ENCODE results near the gene MUC2. TPM values are rescaled to one million over a fixed set of nuclear protein-coding genes. Genes with fewer than 3 reads are reported as not detected.

Gene MUC2
- total and polyA plus RNA-seq, 3 experiments from 2014 or later: not detected

DNA sequence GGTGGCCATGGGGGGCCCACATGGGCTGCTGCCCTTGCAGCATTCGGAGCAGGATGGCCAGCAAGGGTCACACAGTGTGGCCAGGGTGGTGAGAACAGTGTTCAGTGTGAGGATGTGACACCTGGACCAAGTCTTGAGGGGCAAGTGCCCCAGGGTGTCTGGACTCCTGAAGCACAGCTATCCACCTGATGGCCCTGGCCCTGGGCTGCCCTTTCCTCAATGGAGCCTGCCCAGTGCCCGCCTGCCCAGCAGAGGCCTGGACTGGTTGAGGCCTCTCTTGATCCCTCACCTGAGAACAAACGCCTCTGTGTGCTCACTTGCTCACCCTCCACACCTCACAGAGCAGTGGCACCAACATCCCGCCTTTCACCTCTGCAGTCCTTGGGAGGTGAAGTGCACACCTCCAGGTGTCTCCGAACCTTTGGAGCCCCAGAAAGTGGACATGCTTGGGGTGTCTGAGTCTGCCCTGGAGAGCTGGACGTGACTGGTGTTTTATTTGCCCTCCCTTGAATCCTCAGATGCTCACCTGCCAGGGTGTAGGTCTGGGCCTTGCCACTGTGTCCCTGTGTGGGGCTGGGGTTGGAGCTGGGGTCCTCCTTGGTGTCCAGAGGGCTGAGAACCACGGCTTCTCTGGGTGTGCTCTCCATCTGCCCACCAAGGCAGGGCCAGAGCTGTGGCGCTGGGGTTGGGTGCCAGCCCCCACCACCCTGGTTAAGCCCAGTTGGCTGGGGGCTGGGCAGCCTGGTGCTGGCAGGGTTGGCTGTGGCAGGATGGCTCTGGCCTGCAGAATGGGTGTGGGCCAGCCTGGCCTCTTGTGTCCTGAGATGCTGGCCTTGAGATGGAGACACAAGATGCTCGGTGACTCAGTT, 3.8 kb upstream of the MUC2 start:
- ChIA-PET POLR2A (no interaction called here), CTCF (no interaction called here)
- peak in 1 of 5 donors; percentile 41 for DNase-seq

DNA sequence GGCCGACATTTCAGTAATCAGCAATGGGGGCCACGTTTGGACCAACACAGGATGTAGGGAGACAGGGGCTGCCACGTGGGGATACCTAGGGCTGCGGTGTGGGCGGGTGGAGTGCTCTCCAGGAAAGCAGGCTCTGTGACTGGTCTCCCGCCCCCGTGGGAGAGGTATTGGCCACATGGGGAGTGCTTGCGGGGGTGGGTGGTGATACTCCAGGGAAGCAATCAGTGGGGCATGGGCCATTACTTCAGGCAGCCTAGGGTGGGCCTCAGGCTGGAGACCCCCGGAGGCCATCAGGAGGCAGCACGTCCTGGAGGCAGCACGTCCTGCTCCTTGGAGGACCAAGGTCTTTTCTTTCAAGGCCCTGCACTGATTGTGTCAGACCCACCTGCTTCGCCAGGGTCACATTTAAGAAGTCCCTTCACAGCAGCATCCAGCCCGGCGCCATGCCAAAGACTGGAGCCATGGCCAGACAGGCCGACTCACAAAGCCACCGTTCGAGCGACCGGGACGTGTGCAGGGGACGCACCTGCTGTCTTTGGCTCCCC, 3.0 kb upstream of the MUC2 start:
- Mint-ChIP-seq H3K27me3 (peaks cover 5 to 10% of the 10 kb centered on the region in 2 donors), H3K4me1 (no peaks in the 10 kb centered on the region), H3K36me3 (no peaks in the 10 kb centered on the region), H3K4me3 (no peak overlapping the region), H3K9me3 (no peaks in the 10 kb centered on the region), H3K27ac (no peak overlapping the region)
- H3K9me3 ChIP-seq (ENCODE audit: low read length): no peaks in the 10 kb centered on the region
- H3K4me1 ChIP-seq (ENCODE audit: insufficient read depth, low read length): no peaks in the 10 kb centered on the region
- POLR2A ChIA-PET: no interaction called here
- no peaks in the 10 kb centered on the region for H3K27me3 ChIP-seq (ENCODE audit: insufficient read depth, low read length, poor library complexity, severe bottlenecking)
- H3K27ac ChIP-seq (ENCODE audit: low read depth, low read length): no peak overlapping the region
- no peak overlapping the region for H3K4me3 ChIP-seq (ENCODE audit: low read length)
- CTCF ChIA-PET: no interaction called here
- no peaks in the 10 kb centered on the region for H3K36me3 ChIP-seq (ENCODE audit: insufficient read depth, low read length)
- peak in 1 of 5 donors; percentile 35 for DNase-seq

More for the DNA sequence above, 3.8 kb upstream of the MUC2 start:
- no peak overlapping the region for H3K27ac Mint-ChIP-seq
- H3K27me3 Mint-ChIP-seq: peaks cover 9 to 10% of the 10 kb centered on the region in 2 donors
- no peak overlapping the region for H3K4me3 ChIP-seq (ENCODE audit: low read length)
- no peaks in the 10 kb centered on the region for H3K4me1 ChIP-seq (ENCODE audit: insufficient read depth, low read length)
- H3K9me3 Mint-ChIP-seq: no peaks in the 10 kb centered on the region
- H3K27me3 ChIP-seq (ENCODE audit: insufficient read depth, low read length, poor library complexity, severe bottlenecking): no peaks in the 10 kb centered on the region
- no peaks in the 10 kb centered on the region for H3K36me3 ChIP-seq (ENCODE audit: insufficient read depth, low read length)
- H3K27ac ChIP-seq (ENCODE audit: low read depth, low read length): no peak overlapping the region
- H3K36me3 Mint-ChIP-seq: no peaks in the 10 kb centered on the region
- no peaks in the 10 kb centered on the region for H3K9me3 ChIP-seq (ENCODE audit: low read length)
- H3K4me3 Mint-ChIP-seq: peak overlapping the region in 1 of 7 donors; percentile 48
- H3K4me1 Mint-ChIP-seq: no peaks in the 10 kb centered on the region

DNA sequence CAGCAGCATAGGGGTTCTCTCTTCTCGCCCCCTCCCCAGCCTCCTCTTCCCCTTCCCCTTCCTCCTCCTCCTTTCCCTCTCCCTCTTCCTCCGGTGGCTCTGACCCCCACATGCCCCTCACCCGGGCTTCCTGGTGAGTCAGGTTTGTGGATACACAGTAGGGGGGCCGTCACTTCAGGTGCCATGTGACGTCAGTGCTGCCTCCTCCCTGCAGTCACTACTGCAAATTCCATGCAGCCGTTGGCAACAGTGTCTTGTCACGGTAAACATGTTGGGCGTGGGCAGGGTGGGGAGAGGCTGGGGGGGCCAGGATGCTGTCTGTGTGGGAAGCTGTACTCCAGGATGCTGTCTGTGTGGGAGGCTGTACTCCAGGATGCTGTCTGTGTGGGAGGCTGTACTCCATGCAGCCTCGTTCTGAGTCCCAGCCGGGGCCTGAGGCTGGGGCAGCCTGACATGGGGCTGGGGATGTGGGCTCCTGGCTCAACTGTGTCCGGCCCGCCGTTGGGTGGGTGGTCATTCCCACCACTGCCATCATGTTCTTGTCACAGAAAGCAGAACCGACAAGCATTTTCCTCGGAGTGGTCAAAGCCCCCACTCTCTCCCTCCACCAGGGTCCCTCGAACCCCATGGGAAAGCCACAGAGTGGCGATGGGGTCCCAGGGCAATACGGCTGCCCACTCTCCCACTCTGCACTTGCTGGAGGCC, 2.4 kb upstream of the MUC2 start:
- Histone ChIP-seq H3K27me3 (ENCODE audit: insufficient read depth, low read length, poor library complexity, severe bottlenecking) (no peaks in the 10 kb centered on the region), H3K27ac (ENCODE audit: low read depth, low read length) (no peak overlapping the region), H3K4me3 (ENCODE audit: low read length) (no peak overlapping the region), H3K9me3 (ENCODE audit: low read length) (no peaks in the 10 kb centered on the region), H3K4me1 (ENCODE audit: insufficient read depth, low read length) (no peaks in the 10 kb centered on the region), H3K36me3 (ENCODE audit: insufficient read depth, low read length) (no peaks in the 10 kb centered on the region)
- H3K27ac Mint-ChIP-seq: no peak overlapping the region
- peaks cover 5 to 10% of the 10 kb centered on the region in 2 donors for H3K27me3 Mint-ChIP-seq
- no peaks in the 10 kb centered on the region for H3K4me1 Mint-ChIP-seq
- POLR2A ChIA-PET: no interaction called here
- CTCF ChIA-PET: no interaction called here
- H3K36me3 Mint-ChIP-seq: no peaks in the 10 kb centered on the region
- peak overlapping the region in 1 of 7 donors; percentile 48 for H3K4me3 Mint-ChIP-seq
- DNase-seq: peak in 1 of 5 donors; percentile 29
- H3K9me3 Mint-ChIP-seq: no peaks in the 10 kb centered on the region

DNA sequence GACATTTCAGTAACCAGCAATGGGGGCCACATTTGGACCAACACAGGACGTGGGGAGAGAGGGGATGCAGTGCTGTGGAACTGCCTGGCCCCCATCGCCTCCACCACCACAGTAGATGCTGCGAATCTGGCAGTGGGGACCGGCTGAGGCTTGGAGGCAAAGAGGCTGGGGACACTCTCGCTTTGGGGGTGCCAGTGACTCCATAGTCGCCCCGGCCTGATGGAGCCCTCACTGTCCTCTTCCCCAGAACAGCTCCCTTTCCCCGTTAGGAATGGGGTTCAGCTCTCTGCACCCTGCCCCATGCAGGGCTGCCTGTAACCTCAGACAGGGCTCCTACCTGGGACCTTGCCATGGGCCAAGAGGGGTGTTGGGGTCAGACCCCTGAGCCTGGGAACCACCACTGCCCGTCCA, 1.8 kb upstream of the MUC2 start:
- CTCF ChIA-PET: no interaction called here
- H3K4me1 Mint-ChIP-seq: no peaks in the 10 kb centered on the region
- H3K4me3 ChIP-seq (ENCODE audit: low read length): no peak overlapping the region
- H3K36me3 ChIP-seq (ENCODE audit: insufficient read depth, low read length): no peaks in the 10 kb centered on the region
- DNase-seq: peak in 1 of 5 donors; percentile 34
- H3K27ac Mint-ChIP-seq: no peak overlapping the region
- no peaks in the 10 kb centered on the region for H3K4me1 ChIP-seq (ENCODE audit: insufficient read depth, low read length)
- H3K9me3 Mint-ChIP-seq: no peaks in the 10 kb centered on the region
- H3K36me3 Mint-ChIP-seq: no peaks in the 10 kb centered on the region
- no peaks in the 10 kb centered on the region for H3K27me3 ChIP-seq (ENCODE audit: insufficient read depth, low read length, poor library complexity, severe bottlenecking)
- H3K9me3 ChIP-seq (ENCODE audit: low read length): no peaks in the 10 kb centered on the region
- H3K27ac ChIP-seq (ENCODE audit: low read depth, low read length): no peak overlapping the region
- peaks cover 5 to 10% of the 10 kb centered on the region in 2 donors for H3K27me3 Mint-ChIP-seq
- POLR2A ChIA-PET: no interaction called here
- H3K4me3 Mint-ChIP-seq: no peak overlapping the region

DNA sequence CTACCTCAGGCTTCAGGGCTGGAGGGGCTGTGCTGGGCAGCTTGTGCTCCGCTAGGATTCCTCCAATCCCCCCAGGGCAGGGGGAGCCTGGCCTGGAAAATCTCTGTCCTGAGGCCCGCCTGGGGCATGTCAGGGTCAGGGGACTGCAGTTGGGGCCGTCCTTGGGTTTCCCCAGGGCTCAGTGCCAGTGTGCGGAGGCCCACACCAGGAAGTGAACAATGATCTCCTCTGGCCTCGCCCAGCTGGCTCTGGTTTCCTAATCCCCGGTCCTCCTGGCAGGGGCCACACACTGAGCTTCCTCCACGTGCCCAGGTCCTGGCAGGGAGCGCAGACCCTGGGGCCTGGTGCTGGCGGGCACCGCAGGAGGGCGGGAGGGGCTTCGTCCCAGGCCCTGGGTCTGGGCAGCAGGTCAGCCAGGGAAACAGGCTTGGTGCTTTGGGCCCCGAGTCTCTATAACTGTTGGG, 1.4 kb upstream of the MUC2 start:
- Histone ChIP-seq H3K27me3 (ENCODE audit: insufficient read depth, low read length, poor library complexity, severe bottlenecking) (no peaks in the 10 kb centered on the region), H3K4me3 (ENCODE audit: low read length) (no peak overlapping the region), H3K27ac (ENCODE audit: low read depth, low read length) (no peak overlapping the region), H3K4me1 (ENCODE audit: insufficient read depth, low read length) (no peaks in the 10 kb centered on the region), H3K9me3 (ENCODE audit: low read length) (no peaks in the 10 kb centered on the region), H3K36me3 (ENCODE audit: insufficient read depth, low read length) (no peaks in the 10 kb centered on the region)
- DNase-seq: peak in 1 of 5 donors; percentile 35
- no peak overlapping the region for H3K27ac Mint-ChIP-seq
- no peak overlapping the region for H3K4me3 Mint-ChIP-seq
- CTCF ChIA-PET: no interaction called here
- no peaks in the 10 kb centered on the region for H3K36me3 Mint-ChIP-seq
- H3K9me3 Mint-ChIP-seq: no peaks in the 10 kb centered on the region
- POLR2A ChIA-PET: no interaction called here
- no peaks in the 10 kb centered on the region for H3K4me1 Mint-ChIP-seq
- H3K27me3 Mint-ChIP-seq: peaks cover 5 to 10% of the 10 kb centered on the region in 2 donors

DNA sequence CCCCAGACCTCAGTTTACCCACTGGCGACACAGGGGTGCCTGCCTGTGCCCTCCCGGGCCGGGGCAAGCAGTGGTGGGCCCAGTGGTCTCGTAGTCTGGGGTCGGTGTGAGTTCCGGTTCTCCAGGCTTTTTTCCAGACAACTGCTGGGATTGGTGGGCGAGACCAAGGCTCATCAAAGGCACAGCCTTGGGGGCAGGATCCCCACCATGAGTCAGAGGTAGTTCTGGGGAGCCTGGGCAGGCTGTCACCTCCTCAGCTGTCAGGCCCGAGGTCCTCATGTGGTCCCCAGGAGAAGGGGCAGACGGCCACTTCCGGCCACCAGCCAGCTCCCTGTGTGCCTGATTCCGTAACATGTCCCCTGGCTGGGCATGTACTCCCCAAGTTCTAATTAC, 827 bp upstream of the MUC2 start:
- peaks cover 5 to 10% of the 10 kb centered on the region in 2 donors for H3K27me3 Mint-ChIP-seq
- no peaks in the 10 kb centered on the region for H3K9me3 ChIP-seq (ENCODE audit: low read length)
- no peak overlapping the region for H3K27ac ChIP-seq (ENCODE audit: low read depth, low read length)
- no peaks in the 10 kb centered on the region for H3K27me3 ChIP-seq (ENCODE audit: insufficient read depth, low read length, poor library complexity, severe bottlenecking)
- H3K4me3 Mint-ChIP-seq: no peak overlapping the region
- no peak overlapping the region for H3K4me3 ChIP-seq (ENCODE audit: low read length)
- no peaks in the 10 kb centered on the region for H3K4me1 Mint-ChIP-seq
- H3K9me3 Mint-ChIP-seq: no peaks in the 10 kb centered on the region
- ChIA-PET POLR2A (no interaction called here), CTCF (no interaction called here)
- H3K36me3 ChIP-seq (ENCODE audit: insufficient read depth, low read length): no peaks in the 10 kb centered on the region
- DNase-seq: peak in 1 of 5 donors; percentile 10
- no peak overlapping the region for H3K27ac Mint-ChIP-seq
- H3K4me1 ChIP-seq (ENCODE audit: insufficient read depth, low read length): no peaks in the 10 kb centered on the region
- no peaks in the 10 kb centered on the region for H3K36me3 Mint-ChIP-seq

DNA sequence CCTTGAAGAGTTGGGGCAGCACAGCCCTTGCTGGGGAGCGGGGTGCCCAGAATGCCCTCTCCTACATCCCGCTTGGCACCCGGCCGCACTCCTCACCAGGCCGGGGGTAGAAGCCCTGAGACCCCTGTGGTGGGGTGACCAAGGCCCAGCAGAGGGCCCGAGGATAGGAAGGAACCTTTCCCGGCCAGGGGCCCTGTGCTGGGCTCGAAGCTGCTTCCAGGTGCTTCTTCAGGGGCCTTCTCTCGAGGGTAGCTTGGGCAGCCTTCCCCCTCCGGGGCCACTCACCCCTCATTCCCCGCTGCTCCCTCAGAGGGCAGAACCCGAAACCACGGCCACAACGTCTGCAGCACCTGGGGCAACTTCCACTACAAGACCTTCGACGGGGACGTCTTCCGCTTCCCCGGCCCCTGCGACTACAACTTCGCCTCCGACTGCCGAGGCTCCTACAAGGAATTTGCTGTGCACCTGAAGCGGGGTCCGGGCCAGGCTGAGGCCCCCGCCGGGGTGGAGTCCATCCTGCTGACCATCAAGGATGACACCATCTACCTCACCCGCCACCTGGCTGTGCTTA, 752 bp downstream of the MUC2 start:
- Histone ChIP-seq H3K27me3 (ENCODE audit: insufficient read depth, low read length, poor library complexity, severe bottlenecking) (no peaks in the 10 kb centered on the region), H3K4me3 (ENCODE audit: low read length) (no peak overlapping the region), H3K9me3 (ENCODE audit: low read length) (no peaks in the 10 kb centered on the region), H3K4me1 (ENCODE audit: insufficient read depth, low read length) (no peaks in the 10 kb centered on the region), H3K27ac (ENCODE audit: low read depth, low read length) (no peak overlapping the region), H3K36me3 (ENCODE audit: insufficient read depth, low read length) (no peaks in the 10 kb centered on the region)
- peak in 1 of 5 donors; percentile 39 for DNase-seq
- Mint-ChIP-seq H3K4me1 (no peaks in the 10 kb centered on the region), H3K27me3 (peaks cover 5 to 10% of the 10 kb centered on the region in 2 donors), H3K9me3 (no peaks in the 10 kb centered on the region), H3K36me3 (no peaks in the 10 kb centered on the region), H3K4me3 (no peak overlapping the region), H3K27ac (no peak overlapping the region)
- ChIA-PET CTCF (no interaction called here), POLR2A (no interaction called here)

Data from CD8-positive, alpha-beta memory T cell (primary cell).